OCI-LY1 (cell line): ENCODE results near the gene BBX.

Experiments
- H2AFZ ChIP-seq: fragments of 200-600 bp; sonication (generic), shearing (Covaris generic); 2 replicates; pipeline ENCODE4 v1.6.0; 2014; ENCODE audit warnings: antibody characterized with exemption, mild to moderate bottlenecking, low read length
- H3F3A ChIP-seq: fragments of 200-600 bp; sonication (generic), shearing (Covaris generic); 2 replicates; pipeline ENCODE4 v1.6.0; 2014; ENCODE audit warnings: mild to moderate bottlenecking, antibody characterized with exemption, low read length, moderate library complexity; ENCODE audit not compliant: insufficient read depth
- H3K27ac ChIP-seq: fragments of 200-600 bp; sonication (generic); 2 replicates; pipeline ENCODE4 v1.5.1; 2014; ENCODE audit warnings: low read length, mixed run types, mild to moderate bottlenecking, low read depth; ENCODE audit not compliant: poor library complexity, severe bottlenecking
- H3K27me3 ChIP-seq: fragments of 200-600 bp; sonication (generic); 2 replicates; pipeline ENCODE4 v1.6.0; 2014; ENCODE audit warnings: antibody characterized with exemption, mild to moderate bottlenecking, low read length, moderate library complexity; ENCODE audit not compliant: insufficient read depth
- H3K36me3 ChIP-seq: fragments of 200-600 bp; sonication (generic); 2 replicates; pipeline ENCODE4 v1.6.1; 2014; ENCODE audit warnings: mild to moderate bottlenecking, antibody characterized with exemption, low read length, moderate library complexity, mixed read lengths; ENCODE audit not compliant: insufficient read depth
- H3K4me1 ChIP-seq: fragments of 200-600 bp; sonication (generic); 2 replicates; pipeline ENCODE4 v1.5.1; 2014; ENCODE audit warnings: mild to moderate bottlenecking, low read length, moderate library complexity; ENCODE audit not compliant: insufficient read depth, severe bottlenecking
- H3K4me2 ChIP-seq: fragments of 200-600 bp; sonication (generic), shearing (Covaris generic); 2 replicates; pipeline ENCODE4 v1.6.1; 2014; ENCODE audit warnings: low read length
- H3K4me3 ChIP-seq: fragments of 200-600 bp; sonication (generic); 2 replicates; pipeline ENCODE4 v1.5.1; 2014; ENCODE audit warnings: low read length, low read depth, mild to moderate bottlenecking, mixed read lengths; ENCODE audit not compliant: poor library complexity, severe bottlenecking
- H3K79me2 ChIP-seq: fragments of 200-600 bp; shearing (Covaris generic); 2 replicates; pipeline ENCODE4 v1.6.1; 2016; ENCODE audit warnings: mixed run types, low read length, mixed read lengths; ENCODE audit not compliant: insufficient read depth
- H3K9ac ChIP-seq: fragments of 200-600 bp; sonication (generic), shearing (Covaris generic); 2 replicates; pipeline ENCODE4 v1.6.1; 2014; ENCODE audit warnings: mild to moderate bottlenecking, low read length, mixed read lengths
- H3K9me2 ChIP-seq: fragments of 200-600 bp; sonication (generic), shearing (Covaris generic); 2 replicates; pipeline ENCODE4 v1.6.1; 2014; ENCODE audit warnings: low read depth, mild to moderate bottlenecking, low read length, mixed read lengths
- H3K9me3 ChIP-seq: fragments of 200-600 bp; shearing (Covaris generic); 2 replicates; pipeline ENCODE4 v1.6.1; 2014; ENCODE audit warnings: low read length, mixed read lengths
- H4K20me1 ChIP-seq: fragments of 200-600 bp; sonication (generic), shearing (Covaris generic); 2 replicates; pipeline ENCODE4 v1.6.0; 2016; ENCODE audit warnings: mild to moderate bottlenecking, low read length; ENCODE audit not compliant: insufficient read depth
- CTCF ChIP-seq: fragments of 200-600 bp; sonication (generic), shearing (Covaris generic); IDR thresholded peaks from 2 replicates; pipeline ENCODE4 v1.5.1; 2017; ENCODE audit warnings: mild to moderate bottlenecking, antibody characterized with exemption, low read length, moderate library complexity, mixed read lengths
- EZH2 ChIP-seq: fragments of 200-600 bp; sonication (generic), shearing (Covaris generic); IDR thresholded peaks from 2 replicates; pipeline ENCODE4 v1.8.0; 2017; ENCODE audit warnings: borderline replicate concordance, mixed run types, mild to moderate bottlenecking, antibody characterized with exemption, low read length, moderate library complexity, mixed read lengths

Gene BBX

GRCh38 chr3:107620534-107620933 is 97.8 kb downstream of the BBX start:
- no peaks in the 10 kb centered on the region for H3K27me3 ChIP-seq
- H3K9ac ChIP-seq = no peak overlapping the region; the same call in 1 of the 2 replicates
- H3K79me2 ChIP-seq = peaks cover 70% of the 10 kb centered on the region
- TF ChIP-seq EZH2 (no peak), CTCF (no peak)
- peak overlapping the region; percentile 61 for H3K4me2 ChIP-seq
- no peaks in the 10 kb centered on the region for H3K9me3 ChIP-seq
- H3F3A ChIP-seq = no peaks in the 10 kb centered on the region
- no peak overlapping the region for H2AFZ ChIP-seq
- peak overlapping the region; percentile 20 for H3K4me3 ChIP-seq
- peaks cover 77% of the 10 kb centered on the region for H3K4me1 ChIP-seq
- no peaks in the 10 kb centered on the region for H4K20me1 ChIP-seq
- no peaks in the 10 kb centered on the region for H3K36me3 ChIP-seq
- peak overlapping the region; percentile 61 for H3K27ac ChIP-seq
- no peaks in the 10 kb centered on the region for H3K9me2 ChIP-seq

GRCh38 chr3:107621465-107621864 is 98.7 kb downstream of the BBX start:
- TF ChIP-seq CTCF (no peak), EZH2 (no peak)
- H3K4me2 ChIP-seq = peak overlapping the region; percentile 61

GRCh38 chr3:107627962-107628542 is 105.3 kb downstream of the BBX start:
- H4K20me1 ChIP-seq = no peaks in the 10 kb centered on the region
- H3K79me2 ChIP-seq = peaks cover 18% of the 10 kb centered on the region
- no peak overlapping the region for H3K9ac ChIP-seq
- no peak overlapping the region for H3K4me2 ChIP-seq
- H2AFZ ChIP-seq = no peak overlapping the region
- H3K27ac ChIP-seq = no peak overlapping the region
- H3F3A ChIP-seq = no peaks in the 10 kb centered on the region
- no peaks in the 10 kb centered on the region for H3K9me2 ChIP-seq
- H3K4me1 ChIP-seq = peaks cover 10% of the 10 kb centered on the region
- H3K9me3 ChIP-seq = no peaks in the 10 kb centered on the region
- H3K4me3 ChIP-seq = no peak overlapping the region
- no peaks in the 10 kb centered on the region for H3K27me3 ChIP-seq
- no peaks in the 10 kb centered on the region for H3K36me3 ChIP-seq
- TF ChIP-seq EZH2 = no peak
- TF ChIP-seq CTCF = peak; percentile 29; the same call in 1 of the 2 replicates

More at GRCh38 chr3:107621465-107621864, 98.7 kb downstream of the BBX start:
- Histone ChIP-seq H3K27ac (peak overlapping the region; percentile 61), H3K9me2 (no peaks in the 10 kb centered on the region), H3K27me3 (no peaks in the 10 kb centered on the region), H3K79me2 (peaks cover 73% of the 10 kb centered on the region), H3K36me3 (no peaks in the 10 kb centered on the region), H2AFZ (no peak overlapping the region), H3K9me3 (no peaks in the 10 kb centered on the region), H3K4me3 (peak overlapping the region; percentile 20), H3F3A (no peaks in the 10 kb centered on the region), H4K20me1 (no peaks in the 10 kb centered on the region), H3K9ac (peak overlapping the region; percentile 16; the same call in 1 of the 2 replicates), H3K4me1 (peaks cover 68% of the 10 kb centered on the region)
